ENCODE data around the gene CFI.
A peak's percentile ranks its signal among the peaks of the same experiment; 100 is the strongest.

The CFI gene

DNA sequence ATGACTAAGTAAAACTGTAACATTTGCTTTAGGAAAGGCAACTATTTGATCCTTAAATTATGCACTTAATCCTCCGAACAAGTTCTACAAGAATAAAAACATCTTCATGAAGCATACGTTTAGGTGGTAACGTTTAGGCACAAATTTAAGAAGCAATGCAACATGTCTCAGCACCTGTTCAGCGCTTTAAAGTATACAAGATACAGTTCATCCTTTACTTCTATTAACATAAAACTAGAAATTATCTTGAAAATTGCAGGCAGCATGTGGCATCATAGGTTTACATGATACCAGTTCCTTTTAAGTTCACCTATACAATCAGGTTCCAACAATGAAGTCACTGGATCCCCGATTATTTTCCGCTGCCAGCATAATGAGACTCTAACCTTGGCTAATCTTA, 73.4 kb downstream of the CFI start:
- no peaks in the 10 kb centered on the region for H3K27me3 Mint-ChIP-seq
- H3K27ac Mint-ChIP-seq: no peak overlapping the region
- DNase-seq (no peak), ATAC-seq (no peak)
- peaks cover 30% of the 10 kb centered on the region for H3K4me1 Mint-ChIP-seq
- H3K4me3 Mint-ChIP-seq: peak overlapping the region; percentile 91 to 95
- no peaks in the 10 kb centered on the region for H3K9me3 Mint-ChIP-seq

DNA sequence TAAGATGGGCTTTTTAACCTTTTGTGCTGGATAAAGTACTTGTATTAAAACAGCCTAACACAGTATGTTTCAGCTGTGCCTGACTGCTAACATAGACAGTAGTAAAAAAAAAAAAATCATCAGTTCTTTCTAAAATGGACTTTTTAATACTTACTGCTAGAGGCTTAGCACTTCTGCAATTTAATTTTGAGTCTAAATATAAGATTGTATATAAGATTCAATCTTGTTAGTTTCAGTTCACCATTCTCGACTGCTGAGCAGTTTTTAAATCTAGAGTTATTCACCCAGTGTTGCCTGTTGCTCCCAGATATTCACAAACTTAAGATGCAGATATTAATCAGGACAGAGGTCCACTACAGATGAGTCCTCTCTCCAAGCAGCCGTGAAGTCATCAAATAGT, 78.7 kb downstream of the CFI start:
- no peak overlapping the region for H3K27ac Mint-ChIP-seq
- no peaks in the 10 kb centered on the region for H3K9me3 Mint-ChIP-seq
- H3K4me3 Mint-ChIP-seq: no peak overlapping the region
- peaks cover 34% of the 10 kb centered on the region for H3K4me1 Mint-ChIP-seq
- no peaks in the 10 kb centered on the region for H3K27me3 Mint-ChIP-seq
- DNase-seq (no peak), ATAC-seq (no peak)

DNA sequence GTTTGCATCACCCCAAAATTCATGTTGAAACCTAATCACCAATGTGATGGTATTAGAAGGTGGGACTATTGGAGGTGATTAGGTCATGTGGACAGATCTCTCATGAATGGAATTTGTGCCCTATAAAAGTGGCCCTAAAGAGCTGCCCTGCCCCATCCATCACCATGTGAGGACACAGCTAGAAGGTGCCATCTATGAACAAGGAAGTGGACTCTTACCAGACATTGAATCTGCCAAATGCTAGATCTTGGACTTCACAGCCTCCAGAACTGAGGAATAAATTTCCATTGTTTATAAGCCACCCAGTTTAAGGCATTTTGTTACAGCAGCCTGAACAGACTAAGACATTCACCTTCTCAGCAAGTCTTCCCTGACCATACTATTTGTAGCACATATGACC, 79.4 kb downstream of the CFI start:
- Mint-ChIP-seq H3K4me1 (peaks cover 28% of the 10 kb centered on the region), H3K27me3 (no peaks in the 10 kb centered on the region), H3K4me3 (no peak overlapping the region), H3K9me3 (no peaks in the 10 kb centered on the region), H3K27ac (no peak overlapping the region)
- DNase-seq (no peak), ATAC-seq (no peak)

DNA sequence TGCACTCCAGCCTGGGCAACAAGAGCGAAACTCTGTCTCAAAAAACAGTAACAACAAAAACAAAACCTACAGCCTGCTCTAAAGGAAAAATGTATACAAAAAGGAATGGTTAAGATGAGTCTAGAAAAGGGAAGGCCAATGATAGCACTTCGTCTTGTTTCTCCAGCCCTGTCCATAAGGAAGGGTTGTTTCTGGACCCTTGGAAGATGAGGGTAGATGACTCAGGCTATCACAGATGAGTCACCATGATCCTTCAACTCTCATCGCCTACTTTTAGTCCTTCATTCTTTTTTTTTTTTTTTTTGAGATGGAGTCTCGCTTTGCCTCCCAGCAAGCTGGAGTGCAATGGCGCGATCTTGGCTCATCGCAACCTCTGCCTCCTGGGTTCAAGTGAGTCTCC, 80.8 kb downstream of the CFI start:
- H3K27ac Mint-ChIP-seq: no peak overlapping the region
- H3K9me3 Mint-ChIP-seq: no peaks in the 10 kb centered on the region
- H3K4me3 Mint-ChIP-seq: no peak overlapping the region
- H3K4me1 Mint-ChIP-seq: peaks cover 18% of the 10 kb centered on the region
- H3K27me3 Mint-ChIP-seq: no peaks in the 10 kb centered on the region
- DNase-seq: no peak
- ATAC-seq: no peak

DNA sequence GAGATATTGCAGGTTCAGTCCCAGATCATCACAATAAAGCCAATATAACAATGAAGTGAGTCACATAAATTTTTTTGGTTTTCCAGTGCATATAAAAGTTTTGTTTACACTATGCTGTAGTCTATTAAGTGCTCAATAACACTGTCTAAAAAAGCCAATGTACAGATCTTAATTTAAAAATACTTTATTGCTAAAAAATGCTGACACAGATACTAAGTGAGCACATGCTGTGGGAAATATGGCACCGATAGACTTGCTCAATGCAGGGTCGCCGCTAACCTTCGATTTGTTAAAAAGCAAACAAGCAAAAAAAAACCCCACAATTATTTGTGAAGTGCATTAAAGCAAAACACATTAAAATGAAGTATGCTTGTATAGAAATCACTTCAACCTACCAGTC, 82.2 kb downstream of the CFI start:
- no peak for ATAC-seq
- no peak overlapping the region for H3K27ac Mint-ChIP-seq
- no peak overlapping the region for H3K4me3 Mint-ChIP-seq

DNA sequence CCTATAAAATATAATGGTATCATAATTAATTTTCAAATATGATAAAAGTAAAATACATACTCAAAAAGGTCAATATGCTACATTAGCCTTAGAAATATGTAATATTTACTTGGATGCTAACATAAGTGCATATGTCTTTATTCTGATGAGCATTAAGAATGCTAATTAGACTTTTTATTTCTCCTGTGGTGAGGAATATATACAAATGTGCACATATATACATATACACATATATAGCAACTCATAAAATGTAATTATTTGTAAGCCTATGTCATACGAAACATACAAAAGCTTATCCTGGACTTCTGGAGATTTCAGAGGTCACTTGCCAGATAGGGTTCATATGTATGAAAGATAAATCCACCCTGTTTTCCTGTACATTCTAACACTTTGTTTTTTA, 83.0 kb downstream of the CFI start:
- ATAC-seq (no peak), DNase-seq (no peak)
- H3K9me3 Mint-ChIP-seq: no peaks in the 10 kb centered on the region
- no peak overlapping the region for H3K4me3 Mint-ChIP-seq
- no peaks in the 10 kb centered on the region for H3K27me3 Mint-ChIP-seq
- H3K27ac Mint-ChIP-seq: no peak overlapping the region
- peaks cover 13% of the 10 kb centered on the region for H3K4me1 Mint-ChIP-seq

More for the DNA sequence above, 82.2 kb downstream of the CFI start:
- DNase-seq: no peak
- H3K27me3 Mint-ChIP-seq: no peaks in the 10 kb centered on the region
- peaks cover 13% of the 10 kb centered on the region for H3K4me1 Mint-ChIP-seq
- no peaks in the 10 kb centered on the region for H3K9me3 Mint-ChIP-seq

DNA sequence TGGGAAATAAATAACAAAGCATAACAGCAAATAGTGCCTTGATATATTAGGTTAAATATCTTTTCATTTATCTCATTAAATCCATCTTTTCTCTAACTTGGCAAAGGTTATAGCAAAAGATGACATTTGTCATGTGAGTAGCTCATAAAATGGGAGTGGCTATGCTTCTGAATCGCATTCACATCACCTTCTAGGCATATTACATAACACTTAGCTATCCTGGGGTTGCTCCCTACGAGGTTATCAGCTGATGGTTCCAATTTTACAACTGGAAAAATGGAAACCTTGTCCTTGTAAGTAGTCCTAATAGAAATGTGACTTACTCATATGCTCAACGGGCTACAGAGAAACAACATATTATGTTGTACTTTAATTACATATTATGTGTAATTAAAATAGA, 88.3 kb downstream of the CFI start:
- Mint-ChIP-seq H3K4me3 (no peak overlapping the region), H3K4me1 (no peaks in the 10 kb centered on the region), H3K9me3 (no peaks in the 10 kb centered on the region), H3K27ac (no peak overlapping the region), H3K27me3 (no peaks in the 10 kb centered on the region)
- no peak for ATAC-seq
- no peak for DNase-seq

DNA sequence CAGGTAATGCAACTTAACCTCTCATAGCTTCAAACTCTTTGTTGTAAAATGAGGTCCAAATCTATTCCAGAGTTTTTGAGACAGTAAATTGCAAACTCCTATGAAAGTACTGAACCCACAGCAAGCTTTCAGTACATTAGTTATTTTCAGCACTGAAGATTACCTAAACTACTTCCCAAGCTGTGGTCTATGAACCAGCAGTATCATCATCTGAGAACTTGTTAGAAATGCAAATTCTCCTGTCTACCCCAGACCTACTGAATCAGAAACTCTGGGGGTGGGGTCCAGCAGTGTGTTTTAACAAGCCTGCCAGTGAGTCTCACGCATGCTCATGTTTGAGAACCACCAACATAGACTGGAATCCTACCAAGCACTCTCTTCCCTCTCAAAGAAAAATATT, 92.8 kb downstream of the CFI start:
- Mint-ChIP-seq H3K4me1 (peaks cover 2% of the 10 kb centered on the region), H3K27ac (no peak overlapping the region)
- DNase-seq: no peak

DNA sequence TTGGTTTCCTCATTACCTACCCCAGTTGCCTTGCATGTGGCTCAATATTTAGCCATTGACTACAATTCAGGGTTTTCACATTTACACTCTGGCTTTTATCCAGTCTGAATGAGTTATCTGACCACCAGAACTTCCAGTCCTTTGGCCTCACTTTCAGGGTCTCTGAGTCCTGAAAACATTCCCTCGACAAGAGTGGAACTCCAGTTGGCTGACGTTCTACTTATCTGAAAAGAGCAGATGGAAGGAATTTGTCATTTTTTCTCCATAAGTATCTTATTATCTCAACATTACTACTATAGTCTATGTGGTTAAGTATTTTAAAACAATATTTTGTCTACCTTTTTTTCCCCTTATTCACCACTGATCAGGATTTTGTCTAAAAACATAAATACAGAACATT, 93.4 kb downstream of the CFI start:
- no peak overlapping the region for H3K27ac Mint-ChIP-seq
- ATAC-seq: no peak
- H3K9me3 Mint-ChIP-seq: no peaks in the 10 kb centered on the region
- no peak overlapping the region for H3K4me3 Mint-ChIP-seq
- no peak for DNase-seq
- H3K27me3 Mint-ChIP-seq: no peaks in the 10 kb centered on the region
- peaks cover 8% of the 10 kb centered on the region for H3K4me1 Mint-ChIP-seq

More for the DNA sequence above, 92.8 kb downstream of the CFI start:
- no peak overlapping the region for H3K4me3 Mint-ChIP-seq
- H3K27me3 Mint-ChIP-seq: no peaks in the 10 kb centered on the region
- ATAC-seq: no peak
- no peaks in the 10 kb centered on the region for H3K9me3 Mint-ChIP-seq

DNA sequence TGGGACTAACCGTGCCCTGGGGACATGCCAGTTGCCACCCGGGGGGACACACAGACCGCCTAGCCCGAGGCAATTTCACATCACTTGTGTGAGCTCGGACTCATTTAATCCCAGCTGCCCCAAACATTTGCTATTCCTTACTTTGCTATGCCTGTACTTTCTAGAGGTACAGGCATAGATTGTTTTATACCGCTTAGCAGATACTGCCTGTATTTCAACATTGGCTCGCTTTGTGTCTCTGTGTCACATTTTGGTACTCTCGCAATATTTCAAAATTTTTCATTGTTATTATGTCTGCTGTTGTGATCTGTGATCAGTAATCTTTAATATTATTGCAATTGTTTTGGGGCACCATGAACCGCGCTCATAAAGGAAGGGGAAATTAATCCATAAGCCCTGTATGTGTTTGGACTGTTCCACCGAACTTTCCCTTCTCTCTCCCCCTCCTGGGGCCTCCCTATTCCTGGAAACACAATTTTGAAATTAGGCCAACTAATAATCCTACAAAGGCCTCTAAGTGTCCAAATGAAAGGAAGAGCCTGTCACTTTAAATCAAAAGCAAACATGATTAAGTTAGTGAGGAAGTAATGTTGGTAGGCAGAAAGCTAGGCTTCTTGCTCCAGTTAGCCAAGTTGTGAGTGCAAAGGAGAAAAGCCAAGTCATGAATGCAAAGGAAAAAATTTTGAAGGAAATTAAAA, 98.0 kb downstream of the CFI start:
- no peaks in the 10 kb centered on the region for H3K27me3 Mint-ChIP-seq
- H3K4me3 Mint-ChIP-seq: peak overlapping the region; percentile 89 to 90
- peak overlapping the region; percentile 77 to 97 for H3K27ac Mint-ChIP-seq
- no peaks in the 10 kb centered on the region for H3K9me3 Mint-ChIP-seq
- no peak for DNase-seq
- no peak for ATAC-seq
- H3K4me1 Mint-ChIP-seq: peaks cover 37% of the 10 kb centered on the region

DNA sequence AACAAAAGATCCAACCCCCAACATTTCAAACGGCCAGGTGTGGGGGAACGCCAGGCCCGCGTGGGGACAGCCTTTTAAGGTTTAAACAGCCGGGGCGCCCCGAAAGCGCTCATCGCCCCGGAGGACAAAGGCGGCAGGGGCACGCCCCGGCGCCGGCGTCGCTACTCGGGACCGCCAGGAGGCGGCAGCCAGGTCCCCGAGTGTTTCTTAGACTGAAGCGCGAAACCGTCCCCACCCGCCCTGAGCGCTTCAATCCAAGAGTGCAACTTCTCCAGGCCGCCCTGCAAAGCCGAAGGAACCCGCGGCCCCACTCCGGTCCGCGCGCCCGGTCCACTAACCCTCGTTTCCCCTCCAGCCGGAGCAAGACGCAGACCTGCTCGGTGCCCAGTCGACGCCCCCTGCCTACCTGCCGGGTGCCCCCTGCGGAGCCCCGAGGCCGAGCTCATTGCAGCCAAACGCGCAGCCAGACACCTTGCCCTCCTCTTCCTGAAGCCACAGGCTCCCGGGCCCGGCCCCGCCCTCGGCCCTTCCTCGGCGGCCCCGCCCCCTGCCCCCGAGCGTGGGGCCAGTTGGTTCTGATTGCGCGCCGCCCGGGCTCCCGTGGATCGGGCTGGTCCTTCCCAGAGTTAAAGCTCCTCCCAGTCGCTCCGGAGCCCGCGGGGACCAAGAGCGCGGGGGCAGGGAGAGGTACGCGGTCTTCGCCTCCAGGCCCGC, 98.7 kb downstream of the CFI start, which contains the start of gene CASP6:
CASP6 (minus strand) TSS at position 496 of the 714 bp plus-strand sequence; CDS start at position 446, 50 bp downstream.
- peak; percentile 81 to 84 for DNase-seq
- peak; percentile 88 for ATAC-seq
- peaks cover 44% of the 10 kb centered on the region for H3K4me1 Mint-ChIP-seq
- H3K27me3 Mint-ChIP-seq: no peaks in the 10 kb centered on the region
- H3K27ac Mint-ChIP-seq: peak within 1 kb of the TSS; percentile 97 to 99
- peak within 1 kb of the TSS; percentile 89 to 90 for H3K4me3 Mint-ChIP-seq
- no peaks in the 10 kb centered on the region for H3K9me3 Mint-ChIP-seq

DNA sequence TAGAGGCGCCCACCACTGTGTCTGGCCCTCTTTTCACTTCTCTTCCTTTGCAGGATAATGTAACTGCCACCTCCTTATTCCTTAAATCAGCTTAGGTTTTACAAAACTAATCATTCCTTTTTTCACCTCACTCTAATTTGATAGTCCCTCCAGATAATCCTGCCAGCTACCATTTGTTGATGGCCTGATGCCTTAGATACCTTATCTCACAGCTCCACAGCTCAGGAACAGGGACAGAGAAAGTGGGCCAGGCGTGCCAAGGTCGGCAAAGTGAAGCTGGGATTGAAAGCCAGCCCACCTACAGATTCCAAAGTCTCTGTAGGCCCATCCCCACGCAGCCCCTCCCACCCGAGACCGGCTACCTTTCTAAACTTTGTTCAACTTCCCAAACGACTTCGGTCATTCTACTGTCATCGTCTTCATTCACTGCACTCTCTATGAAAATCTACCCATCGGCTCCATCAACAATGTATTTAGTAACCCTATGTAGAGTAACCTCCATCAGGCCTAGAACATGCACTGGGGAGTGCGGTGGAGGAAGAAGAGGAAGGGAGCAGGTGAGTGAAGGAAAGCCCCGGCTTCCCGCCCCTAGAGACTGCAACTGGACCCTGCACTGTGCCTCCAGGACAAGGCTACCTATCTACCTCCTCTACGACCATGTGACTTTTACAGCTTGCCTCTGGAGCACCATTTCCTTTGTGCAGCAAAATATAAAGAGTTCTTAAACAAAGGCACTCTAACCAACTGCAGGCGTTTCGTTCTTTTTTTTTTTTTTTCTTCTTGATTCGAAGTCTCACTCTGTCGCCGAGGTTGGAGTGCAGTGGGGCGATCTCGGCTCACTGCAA, 100.0 kb downstream of the CFI start:
- Mint-ChIP-seq H3K27me3 (no peaks in the 10 kb centered on the region), H3K4me3 (peak overlapping the region; percentile 89 to 90), H3K9me3 (no peaks in the 10 kb centered on the region), H3K4me1 (peaks cover 44% of the 10 kb centered on the region), H3K27ac (peak overlapping the region; percentile 97 to 99)
- DNase-seq (peak in 1 of 2 donors; percentile 8), ATAC-seq (peak; percentile 6)

DNA sequence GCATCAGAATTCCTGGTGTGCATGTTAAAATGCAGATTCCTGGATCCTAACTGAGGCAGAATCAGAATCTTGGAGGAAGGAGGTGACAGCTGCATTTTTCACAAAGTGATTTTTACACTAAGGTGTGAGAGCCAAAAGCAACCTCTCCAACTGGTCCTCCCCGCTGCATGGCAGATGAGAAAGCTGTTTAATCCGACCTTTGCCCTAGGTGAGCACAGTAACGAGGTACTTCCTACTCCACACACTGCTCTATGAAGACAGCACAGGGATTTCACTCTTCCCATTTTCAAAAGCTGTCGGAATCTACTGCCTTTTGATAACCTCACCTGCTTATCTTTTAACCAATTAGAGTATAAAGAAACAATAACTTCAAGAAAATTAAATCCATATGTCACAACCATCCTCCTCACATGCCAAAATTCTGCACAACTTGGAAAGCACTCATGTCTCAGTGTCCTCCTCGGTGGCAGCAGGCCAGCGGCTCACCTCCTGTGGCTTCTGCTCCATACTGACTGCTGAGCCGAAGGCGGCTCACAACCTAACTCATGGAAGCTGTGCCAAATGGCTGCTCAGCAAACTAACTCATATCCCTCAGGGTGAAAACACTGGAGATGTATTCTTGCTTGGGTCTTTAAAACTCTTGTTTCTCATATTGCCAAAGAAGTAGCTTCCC, 102.1 kb downstream of the CFI start:
- ATAC-seq: no peak
- Mint-ChIP-seq H3K9me3 (no peaks in the 10 kb centered on the region), H3K4me1 (peaks cover 44% of the 10 kb centered on the region), H3K27me3 (no peaks in the 10 kb centered on the region), H3K27ac (peak overlapping the region in 1 of 2 donors; percentile 2), H3K4me3 (no peak overlapping the region)
- DNase-seq: no peak

DNA sequence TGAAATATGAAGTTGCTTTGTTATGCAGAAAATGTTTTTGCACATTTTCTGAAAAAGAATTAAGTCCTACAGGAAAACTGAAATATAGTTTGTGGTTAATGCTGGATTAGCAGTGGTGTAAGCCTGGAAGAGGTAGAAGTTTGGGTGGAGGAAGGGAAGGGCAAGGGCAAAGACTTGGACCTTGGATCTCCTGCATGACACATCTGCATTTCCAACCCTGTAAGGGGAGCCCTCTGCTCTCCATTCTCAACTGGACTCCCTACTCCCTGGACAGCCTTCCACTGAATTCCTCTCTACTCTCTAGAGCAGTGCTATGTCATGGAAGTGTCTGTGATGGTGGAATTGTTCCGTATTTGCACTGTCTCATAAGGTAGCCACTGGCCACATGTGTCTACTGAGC, 103.1 kb downstream of the CFI start:
- Mint-ChIP-seq H3K27ac (no peak overlapping the region), H3K27me3 (no peaks in the 10 kb centered on the region), H3K9me3 (no peaks in the 10 kb centered on the region), H3K4me1 (peaks cover 45% of the 10 kb centered on the region), H3K4me3 (no peak overlapping the region)
- no peak for DNase-seq
- no peak for ATAC-seq

DNA sequence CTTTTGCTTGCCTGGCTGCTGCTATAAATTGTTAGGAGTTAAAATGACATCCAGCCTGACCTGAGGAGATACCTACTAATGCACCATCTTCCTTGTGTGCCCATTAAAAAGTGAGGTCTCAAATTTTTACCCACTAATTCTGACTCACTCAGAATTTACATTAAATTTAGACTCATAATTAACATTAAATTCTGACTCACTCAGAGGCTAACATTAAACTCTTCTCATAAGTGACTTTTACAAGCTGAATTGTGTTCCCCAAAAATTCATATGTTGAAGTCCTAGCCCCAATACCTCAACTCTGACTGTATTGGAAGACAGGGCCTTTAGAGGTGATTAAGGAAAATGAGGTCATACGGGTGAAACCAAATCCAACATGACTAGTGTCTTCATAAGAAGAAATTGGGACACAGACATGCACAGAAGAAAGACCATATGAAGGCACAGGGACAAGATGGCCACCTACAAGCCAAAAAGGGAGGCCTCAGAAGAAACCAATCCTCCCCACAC, 110.3 kb downstream of the CFI start:
- Mint-ChIP-seq H3K27me3 (no peaks in the 10 kb centered on the region), H3K4me3 (peak overlapping the region in 1 of 2 donors; percentile 41), H3K27ac (peak overlapping the region; percentile 62 to 67), H3K4me1 (peaks cover 37% of the 10 kb centered on the region), H3K9me3 (no peaks in the 10 kb centered on the region)
- no peak for DNase-seq
- peak; percentile 58 for ATAC-seq

Data from stimulated activated naive CD8-positive, alpha-beta T cell treated with anti-CD3 and anti-CD28 coated beads, Interleukin-15, amount 100 ng/mL, for 72 hours (primary cell).